ENCODE measurements around the gene SLC6A17. TPM values are rescaled to one million over a fixed set of nuclear protein-coding genes. Genes with fewer than 3 reads are reported as not detected.
A peak's percentile ranks its signal among the peaks of the same experiment; 100 is the strongest.

SLC6A17 gene
- total RNA-seq, 1 donor from 2014 or later, result 0.52 TPM

- peak overlapping the region in 1 of 3 donors; percentile 41 for H3K4me3 ChIP-seq (ENCODE audit: low read length in 3 of 3)
- H3K27ac ChIP-seq (ENCODE audit: low read depth, low read length), result no peak overlapping the region
- peaks cover 0 to 28% (median 13%) of the 10 kb centered on the region in 3 donors for H3K27me3 ChIP-seq (ENCODE audit: control insufficient read depth in 3 of 3, insufficient read depth in 3 of 3, low read length in 3 of 3)
- no peaks in the 10 kb centered on the region for H3K36me3 ChIP-seq (ENCODE audit: control insufficient read depth in 3 of 3, insufficient read depth in 3 of 3, low read length in 3 of 3)
- no peaks in the 10 kb centered on the region for H3K4me1 ChIP-seq (ENCODE audit: control insufficient read depth in 3 of 3, insufficient read depth in 3 of 3, low read length in 3 of 3)
- H3K9me3 ChIP-seq (ENCODE audit: control insufficient read depth in 3 of 3, low read length in 3 of 3), result no peaks in the 10 kb centered on the region
- no peak overlapping the region for H3K9ac ChIP-seq (ENCODE audit: low read depth in 1 of 3, low read length in 3 of 3)
Observed at GRCh38 chr1:110170766-110171733, 20.8 kb downstream of the SLC6A17 start.

- no peak overlapping the region for H3K9ac ChIP-seq (ENCODE audit: low read depth in 1 of 3, low read length in 3 of 3)
- H3K27ac ChIP-seq (ENCODE audit: low read depth, low read length), result no peak overlapping the region
- H3K4me3 ChIP-seq (ENCODE audit: low read length in 3 of 3), result no peak overlapping the region
- H3K27me3 ChIP-seq (ENCODE audit: control insufficient read depth in 3 of 3, insufficient read depth in 3 of 3, low read length in 3 of 3), result peaks cover 0 to 29% (median 13%) of the 10 kb centered on the region in 3 donors
- H3K36me3 ChIP-seq (ENCODE audit: control insufficient read depth in 3 of 3, insufficient read depth in 3 of 3, low read length in 3 of 3), result no peaks in the 10 kb centered on the region
- no peaks in the 10 kb centered on the region for H3K9me3 ChIP-seq (ENCODE audit: control insufficient read depth in 3 of 3, low read length in 3 of 3)
- H3K4me1 ChIP-seq (ENCODE audit: control insufficient read depth in 3 of 3, insufficient read depth in 3 of 3, low read length in 3 of 3), result no peaks in the 10 kb centered on the region
Observed at GRCh38 chr1:110172001-110172400, 21.7 kb downstream of the SLC6A17 start.

GRCh38 chr1:110173466-110174105, 23.3 kb downstream of the SLC6A17 start:
- Histone ChIP-seq H3K9me3 (ENCODE audit: control insufficient read depth in 3 of 3, low read length in 3 of 3) (no peaks in the 10 kb centered on the region), H3K36me3 (ENCODE audit: control insufficient read depth in 3 of 3, insufficient read depth in 3 of 3, low read length in 3 of 3) (no peaks in the 10 kb centered on the region), H3K27me3 (ENCODE audit: control insufficient read depth in 3 of 3, insufficient read depth in 3 of 3, low read length in 3 of 3) (peaks cover 0 to 29% (median 13%) of the 10 kb centered on the region in 3 donors), H3K4me1 (ENCODE audit: control insufficient read depth in 3 of 3, insufficient read depth in 3 of 3, low read length in 3 of 3) (no peaks in the 10 kb centered on the region), H3K27ac (ENCODE audit: low read depth, low read length) (no peak overlapping the region), H3K4me3 (ENCODE audit: low read length in 3 of 3) (no peak overlapping the region), H3K9ac (ENCODE audit: low read depth in 1 of 3, low read length in 3 of 3) (no peak overlapping the region)

- no peaks in the 10 kb centered on the region for H3K9me3 ChIP-seq (ENCODE audit: control insufficient read depth in 3 of 3, low read length in 3 of 3)
- H3K27ac ChIP-seq (ENCODE audit: low read depth, low read length), result no peak overlapping the region
- peaks cover 0 to 29% (median 13%) of the 10 kb centered on the region in 3 donors for H3K27me3 ChIP-seq (ENCODE audit: control insufficient read depth in 3 of 3, insufficient read depth in 3 of 3, low read length in 3 of 3)
- H3K4me1 ChIP-seq (ENCODE audit: control insufficient read depth in 3 of 3, insufficient read depth in 3 of 3, low read length in 3 of 3), result no peaks in the 10 kb centered on the region
- no peak overlapping the region for H3K4me3 ChIP-seq (ENCODE audit: low read length in 3 of 3)
- H3K36me3 ChIP-seq (ENCODE audit: control insufficient read depth in 3 of 3, insufficient read depth in 3 of 3, low read length in 3 of 3), result no peaks in the 10 kb centered on the region
- H3K9ac ChIP-seq (ENCODE audit: low read depth in 1 of 3, low read length in 3 of 3), result no peak overlapping the region
Observed at GRCh38 chr1:110174961-110175360, 24.7 kb downstream of the SLC6A17 start.

- no peaks in the 10 kb centered on the region for H3K4me1 ChIP-seq (ENCODE audit: control insufficient read depth in 3 of 3, insufficient read depth in 3 of 3, low read length in 3 of 3)
- H3K27ac ChIP-seq (ENCODE audit: low read depth, low read length), result no peak overlapping the region
- no peak overlapping the region for H3K9ac ChIP-seq (ENCODE audit: low read depth in 1 of 3, low read length in 3 of 3)
- H3K27me3 ChIP-seq (ENCODE audit: control insufficient read depth in 3 of 3, insufficient read depth in 3 of 3, low read length in 3 of 3), result peaks cover 0 to 23% (median 13%) of the 10 kb centered on the region in 3 donors
- no peaks in the 10 kb centered on the region for H3K9me3 ChIP-seq (ENCODE audit: control insufficient read depth in 3 of 3, low read length in 3 of 3)
- no peaks in the 10 kb centered on the region for H3K36me3 ChIP-seq (ENCODE audit: control insufficient read depth in 3 of 3, insufficient read depth in 3 of 3, low read length in 3 of 3)
- no peak overlapping the region for H3K4me3 ChIP-seq (ENCODE audit: low read length in 3 of 3)
Observed at GRCh38 chr1:110176299-110176956, 26.1 kb downstream of the SLC6A17 start.

GRCh38 chr1:110177775-110178174, 27.5 kb downstream of the SLC6A17 start:
- no peak overlapping the region for H3K9ac ChIP-seq (ENCODE audit: low read depth in 1 of 3, low read length in 3 of 3)
- no peaks in the 10 kb centered on the region for H3K36me3 ChIP-seq (ENCODE audit: control insufficient read depth in 3 of 3, insufficient read depth in 3 of 3, low read length in 3 of 3)
- no peaks in the 10 kb centered on the region for H3K4me1 ChIP-seq (ENCODE audit: control insufficient read depth in 3 of 3, insufficient read depth in 3 of 3, low read length in 3 of 3)
- H3K27ac ChIP-seq (ENCODE audit: low read depth, low read length), result no peak overlapping the region
- peaks cover 0 to 16% (median 11%) of the 10 kb centered on the region in 3 donors for H3K27me3 ChIP-seq (ENCODE audit: control insufficient read depth in 3 of 3, insufficient read depth in 3 of 3, low read length in 3 of 3)
- H3K9me3 ChIP-seq (ENCODE audit: control insufficient read depth in 3 of 3, low read length in 3 of 3), result no peaks in the 10 kb centered on the region
- H3K4me3 ChIP-seq (ENCODE audit: low read length in 3 of 3), result no peak overlapping the region

GRCh38 chr1:110183642-110184167, 33.4 kb downstream of the SLC6A17 start:
- peaks cover 13 to 23% (median 23%) of the 10 kb centered on the region in 3 donors for H3K4me1 ChIP-seq (ENCODE audit: control insufficient read depth in 3 of 3, insufficient read depth in 3 of 3, low read length in 3 of 3)
- no peak overlapping the region for H3K4me3 ChIP-seq (ENCODE audit: low read length in 3 of 3)
- H3K36me3 ChIP-seq (ENCODE audit: control insufficient read depth in 3 of 3, insufficient read depth in 3 of 3, low read length in 3 of 3), result no peaks in the 10 kb centered on the region
- no peaks in the 10 kb centered on the region for H3K9me3 ChIP-seq (ENCODE audit: control insufficient read depth in 3 of 3, low read length in 3 of 3)
- H3K9ac ChIP-seq (ENCODE audit: low read depth in 1 of 3, low read length in 3 of 3), result no peak overlapping the region
- peaks cover 0 to 10% (median 0%) of the 10 kb centered on the region in 3 donors for H3K27me3 ChIP-seq (ENCODE audit: control insufficient read depth in 3 of 3, insufficient read depth in 3 of 3, low read length in 3 of 3)
- H3K27ac ChIP-seq (ENCODE audit: low read depth, low read length), result no peak overlapping the region

- H3K27ac ChIP-seq (ENCODE audit: low read depth, low read length), result no peak overlapping the region
- H3K9ac ChIP-seq (ENCODE audit: low read depth in 1 of 3, low read length in 3 of 3), result no peak overlapping the region
- H3K36me3 ChIP-seq (ENCODE audit: control insufficient read depth in 3 of 3, insufficient read depth in 3 of 3, low read length in 3 of 3), result no peaks in the 10 kb centered on the region
- peaks cover 16 to 29% (median 28%) of the 10 kb centered on the region in 3 donors for H3K4me1 ChIP-seq (ENCODE audit: control insufficient read depth in 3 of 3, insufficient read depth in 3 of 3, low read length in 3 of 3)
- peaks cover 0 to 10% (median 0%) of the 10 kb centered on the region in 3 donors for H3K27me3 ChIP-seq (ENCODE audit: control insufficient read depth in 3 of 3, insufficient read depth in 3 of 3, low read length in 3 of 3)
- no peaks in the 10 kb centered on the region for H3K9me3 ChIP-seq (ENCODE audit: control insufficient read depth in 3 of 3, low read length in 3 of 3)
- H3K4me3 ChIP-seq (ENCODE audit: low read length in 3 of 3), result no peak overlapping the region
Observed at GRCh38 chr1:110184446-110184845, 34.2 kb downstream of the SLC6A17 start.

- Histone ChIP-seq H3K9me3 (ENCODE audit: control insufficient read depth in 3 of 3, low read length in 3 of 3) (no peaks in the 10 kb centered on the region), H3K27ac (ENCODE audit: low read depth, low read length) (no peak overlapping the region), H3K9ac (ENCODE audit: low read depth in 1 of 3, low read length in 3 of 3) (no peak overlapping the region), H3K4me3 (ENCODE audit: low read length in 3 of 3) (peak overlapping the region in 1 of 3 donors; percentile 22), H3K36me3 (ENCODE audit: control insufficient read depth in 3 of 3, insufficient read depth in 3 of 3, low read length in 3 of 3) (no peaks in the 10 kb centered on the region), H3K4me1 (ENCODE audit: control insufficient read depth in 3 of 3, insufficient read depth in 3 of 3, low read length in 3 of 3) (peaks cover 16 to 30% (median 29%) of the 10 kb centered on the region in 3 donors), H3K27me3 (ENCODE audit: control insufficient read depth in 3 of 3, insufficient read depth in 3 of 3, low read length in 3 of 3) (peaks cover 0 to 10% (median 0%) of the 10 kb centered on the region in 3 donors)
Observed at GRCh38 chr1:110185181-110185580, 34.9 kb downstream of the SLC6A17 start.

All from skeletal muscle tissue (tissue), 4 donors.